Fibroblast of skin of abdomen (primary cell): Measurements from ENCODE around the gene KLK15.
"Not testable (repeated sequence)": the region's sequence is repeated elsewhere in the genome, so short reads cannot be mapped to it uniquely, and the experiment has no call there.

Experiments used
- DNase-seq: peaks from one replicate; pipeline ENCODE4 v3.0.0-alpha.2; 2013

Gene KLK15

DNA sequence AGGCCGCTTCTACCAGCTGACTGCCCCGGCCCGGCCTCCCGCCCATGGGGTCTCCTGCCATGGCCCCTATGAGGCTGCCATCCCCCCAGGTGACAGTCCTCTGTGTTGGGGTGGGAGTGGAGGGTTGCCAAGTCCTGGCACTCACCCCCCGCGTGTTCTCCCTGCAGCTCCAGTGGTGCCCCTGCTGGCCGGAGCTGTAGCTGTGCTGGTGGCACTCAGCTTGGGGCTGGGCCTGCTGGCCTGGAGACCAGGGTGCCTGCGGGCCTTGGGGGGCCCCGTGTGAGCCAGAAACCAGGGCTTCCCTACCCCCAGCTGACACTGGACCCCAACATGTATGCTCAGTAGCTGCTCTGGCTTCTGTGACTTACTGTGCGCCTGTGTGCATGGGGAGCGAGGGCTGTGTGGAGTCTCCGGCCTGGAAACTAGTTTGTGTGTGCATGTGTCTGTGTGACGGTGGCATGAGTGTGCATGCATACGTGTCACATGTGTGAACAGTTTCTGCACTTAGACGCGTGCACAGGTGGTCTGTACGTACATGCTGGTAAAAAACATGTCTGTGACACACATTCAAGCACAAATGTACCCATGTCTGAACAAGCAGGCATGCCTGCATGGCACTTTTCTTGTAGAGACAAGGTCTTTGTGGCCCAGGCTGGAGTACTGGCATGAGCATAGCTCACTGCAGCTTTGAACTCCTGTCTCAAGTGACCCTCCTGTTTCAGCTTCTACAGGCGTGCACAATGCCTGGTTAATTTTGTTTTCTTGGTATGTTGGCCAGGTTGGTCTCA is 38.3 kb downstream of the KLK15 start:
- DNase-seq = no peak

DNA sequence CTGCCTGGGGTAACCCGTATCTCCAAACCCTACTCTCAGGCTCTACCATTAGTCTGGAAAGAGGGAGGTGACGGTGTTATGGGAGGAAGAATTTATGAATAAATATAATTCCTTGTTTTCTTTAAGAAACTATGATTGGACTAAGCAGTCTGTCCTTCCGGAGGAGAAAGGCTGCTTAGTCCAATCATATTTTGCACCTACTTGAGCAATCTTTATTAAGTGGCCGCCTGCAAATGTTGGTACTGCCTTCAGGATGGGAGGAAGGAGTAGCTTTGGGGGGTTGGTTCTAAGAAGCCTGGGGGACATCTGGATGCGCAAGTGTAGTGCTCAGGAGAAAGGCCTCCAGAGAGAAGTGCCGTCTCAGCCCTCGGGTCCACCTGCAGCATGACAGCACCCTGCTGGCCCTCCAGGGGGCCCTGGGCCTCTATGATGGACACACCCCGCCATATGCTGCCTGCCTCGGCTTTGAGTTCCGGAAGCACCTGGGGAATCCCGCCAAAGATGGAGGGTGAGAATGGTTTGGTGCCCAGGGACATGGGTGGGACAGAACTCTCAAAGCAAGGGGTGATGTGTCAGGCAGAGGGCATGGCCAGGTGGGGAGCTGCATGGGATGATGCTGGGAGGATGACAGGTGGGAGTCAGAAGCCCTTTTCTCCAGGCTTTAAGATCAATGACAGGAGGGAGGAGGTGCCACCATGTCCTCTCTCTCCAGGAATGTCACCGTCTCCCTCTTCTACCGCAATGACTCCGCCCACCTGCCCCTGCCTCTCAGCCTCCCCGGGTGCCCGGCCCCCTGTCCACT is 39.1 kb downstream of the KLK15 start:
- no peak for DNase-seq

DNA sequence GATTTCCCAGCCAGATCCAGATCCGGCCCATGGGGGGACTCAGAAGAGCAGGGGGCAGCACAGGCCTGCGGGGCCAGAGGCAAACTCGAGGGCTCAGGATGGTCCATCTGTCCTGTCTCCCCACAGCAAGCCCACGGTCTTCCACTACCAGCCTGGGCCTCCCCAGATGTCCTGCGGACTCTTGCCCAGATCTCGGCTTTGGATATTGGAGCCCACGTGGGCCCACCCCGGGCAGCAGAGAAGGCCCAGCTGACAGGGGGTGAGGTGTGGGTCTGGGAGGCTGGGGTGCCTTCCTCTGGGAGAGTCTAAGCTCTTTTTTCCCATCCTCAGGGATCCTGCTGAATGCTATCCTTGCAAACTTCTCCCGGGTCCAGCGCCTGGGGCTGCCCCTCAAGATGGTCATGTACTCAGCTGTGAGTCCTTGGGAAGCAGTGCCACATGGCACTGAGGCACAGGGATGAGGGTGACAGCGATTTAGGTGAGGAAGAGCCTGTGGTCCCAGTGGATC is 39.8 kb downstream of the KLK15 start:
- DNase-seq = no peak

DNA sequence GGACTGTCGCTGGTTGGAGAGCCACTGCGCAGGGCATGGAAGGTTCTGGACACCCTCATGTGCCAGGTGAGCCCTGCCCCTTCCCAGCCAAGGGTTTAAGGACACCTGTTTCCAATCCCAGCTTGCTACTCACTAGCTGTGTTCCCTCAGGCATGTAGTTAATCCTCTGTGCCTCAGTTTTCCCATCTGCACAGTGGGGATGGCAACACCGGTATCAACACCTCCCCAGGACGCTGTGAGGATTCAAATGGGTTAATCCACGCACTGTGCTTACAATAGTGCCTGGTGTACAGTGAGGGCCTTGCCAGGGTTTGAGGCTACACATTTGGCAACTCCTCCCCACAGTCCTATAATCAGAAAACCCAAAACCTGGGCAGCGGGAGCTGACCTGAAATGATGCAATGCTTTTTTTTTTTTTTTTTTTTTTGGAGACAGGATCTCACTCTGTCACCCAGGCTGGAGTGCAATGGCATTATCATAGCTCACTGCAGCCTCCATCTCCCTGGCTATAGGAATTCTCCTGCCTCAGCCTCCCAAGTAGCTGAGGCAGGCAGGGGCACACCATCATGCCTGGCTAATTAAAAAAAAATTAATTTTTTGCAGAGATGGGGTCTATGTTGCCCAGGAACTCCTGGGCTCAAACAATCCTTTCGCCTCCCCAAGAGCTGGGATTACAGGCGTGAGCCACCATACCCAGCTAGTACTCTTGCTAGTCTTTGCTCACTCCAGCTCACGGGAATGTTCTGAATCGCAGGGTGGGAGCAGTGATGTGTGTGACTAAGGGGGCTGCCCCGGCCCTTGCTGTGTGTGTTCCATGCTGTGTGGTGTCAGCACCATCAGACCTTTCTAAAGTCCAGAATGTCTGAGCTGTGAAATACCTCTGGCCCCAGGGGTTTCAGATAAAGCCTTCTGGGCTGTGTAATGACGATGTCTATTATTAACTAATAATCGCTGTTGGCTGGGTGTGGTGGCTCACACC is 40.8 kb downstream of the KLK15 start:
- DNase-seq = no peak

DNA sequence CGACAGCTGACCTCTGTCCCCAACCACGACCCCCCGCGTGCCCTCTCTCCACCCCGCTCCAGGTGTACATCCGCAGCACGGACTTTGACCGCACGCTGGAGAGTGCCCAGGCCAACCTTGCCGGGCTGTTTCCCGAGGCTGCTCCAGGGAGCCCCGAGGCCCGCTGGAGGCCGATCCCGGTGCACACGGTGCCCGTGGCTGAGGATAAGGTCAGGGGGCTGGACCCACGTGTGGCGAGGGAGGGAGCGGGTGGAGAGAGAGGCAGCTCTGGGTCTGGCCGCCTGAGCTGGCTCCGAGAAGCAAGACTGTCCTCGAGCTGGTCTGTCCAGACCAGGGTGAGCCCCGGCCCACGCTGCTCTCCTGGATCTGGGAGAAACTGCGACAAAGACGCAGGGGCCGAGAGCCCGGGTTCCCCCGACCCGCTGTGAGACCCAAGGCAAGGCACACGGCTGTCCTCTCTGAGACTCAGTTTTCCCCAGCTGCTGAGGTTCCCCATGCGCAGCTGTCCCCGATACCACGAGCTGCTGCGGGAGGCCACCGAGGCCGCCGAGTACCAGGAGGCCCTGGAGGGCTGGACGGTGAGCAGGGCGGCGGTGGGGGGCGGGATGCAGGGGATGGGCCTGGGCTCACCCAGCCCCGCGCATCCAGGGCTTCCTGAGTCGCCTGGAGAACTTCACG is 41.6 kb downstream of the KLK15 start:
- DNase-seq = no peak

DNA sequence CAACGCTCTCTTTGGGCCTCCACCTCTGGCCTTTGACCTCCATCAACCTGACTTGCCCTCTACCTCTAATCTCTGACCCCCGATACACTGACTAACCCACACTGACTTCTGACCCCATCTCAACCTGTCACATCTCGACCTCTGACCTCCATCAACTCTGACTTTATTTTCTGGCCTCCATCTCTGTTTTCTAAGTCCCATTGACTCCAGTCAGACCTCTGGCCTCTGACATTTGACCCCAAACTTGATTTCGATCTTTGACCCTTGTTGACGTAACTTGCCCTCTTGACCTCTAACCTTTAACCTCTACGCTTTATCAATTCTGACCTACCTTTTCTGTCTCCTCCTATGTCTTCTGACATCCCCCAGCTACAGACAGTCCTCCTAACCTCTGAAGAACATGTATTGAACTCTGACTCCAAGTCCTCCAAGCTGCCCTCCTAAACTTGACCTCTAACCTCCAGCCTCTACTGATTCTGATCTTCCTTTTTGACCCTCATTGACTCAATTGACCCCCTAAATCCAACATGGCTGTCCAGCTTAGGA is 42.4 kb downstream of the KLK15 start:
- DNase-seq = no peak

DNA sequence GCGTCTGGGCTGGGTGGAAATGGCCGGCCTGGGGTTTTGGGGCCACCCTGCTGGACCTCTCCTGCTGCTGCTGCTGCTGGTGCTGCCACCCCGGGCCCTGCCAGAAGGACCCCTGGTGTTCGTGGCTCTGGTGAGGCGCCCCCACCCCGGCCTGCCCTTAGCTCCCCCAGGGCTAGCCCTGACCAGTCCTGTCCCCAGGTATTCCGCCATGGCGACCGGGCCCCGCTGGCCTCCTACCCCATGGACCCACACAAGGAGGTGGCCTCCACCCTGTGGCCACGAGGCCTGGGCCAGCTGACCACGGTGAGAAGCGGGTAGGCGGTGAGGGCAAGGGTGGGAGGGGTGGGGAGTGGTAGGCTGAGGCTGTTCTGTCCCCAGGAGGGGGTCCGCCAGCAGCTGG is 43.0 kb downstream of the KLK15 start, which contains the start of gene ACP4:
Gene ACP4, plus strand, starts transcription at position 20 of the 400 bp plus-strand sequence. Its CDS starts 0 bp downstream, at position 20.
- DNase-seq = no peak

DNA sequence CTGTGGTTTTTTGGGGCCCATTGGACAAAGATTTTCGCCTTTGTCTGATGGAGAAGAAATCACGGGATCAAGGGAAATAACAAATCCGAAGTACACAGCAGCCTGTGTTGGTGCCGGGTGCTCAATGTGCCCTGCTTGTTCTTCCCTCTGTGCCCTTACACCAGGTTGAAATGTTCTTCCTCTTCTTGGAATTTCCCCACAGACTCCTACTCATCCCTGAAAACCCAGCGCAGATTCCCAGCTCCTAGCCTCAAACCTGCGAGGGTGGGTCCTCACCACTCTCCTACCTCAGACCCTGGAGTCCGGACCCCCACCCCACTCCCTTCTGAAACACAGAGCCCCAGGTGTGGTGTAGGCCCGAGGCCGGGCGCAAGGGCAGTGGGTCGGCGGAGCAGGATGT is 48.0 kb downstream of the KLK15 start:
- DNase-seq = no peak

DNA sequence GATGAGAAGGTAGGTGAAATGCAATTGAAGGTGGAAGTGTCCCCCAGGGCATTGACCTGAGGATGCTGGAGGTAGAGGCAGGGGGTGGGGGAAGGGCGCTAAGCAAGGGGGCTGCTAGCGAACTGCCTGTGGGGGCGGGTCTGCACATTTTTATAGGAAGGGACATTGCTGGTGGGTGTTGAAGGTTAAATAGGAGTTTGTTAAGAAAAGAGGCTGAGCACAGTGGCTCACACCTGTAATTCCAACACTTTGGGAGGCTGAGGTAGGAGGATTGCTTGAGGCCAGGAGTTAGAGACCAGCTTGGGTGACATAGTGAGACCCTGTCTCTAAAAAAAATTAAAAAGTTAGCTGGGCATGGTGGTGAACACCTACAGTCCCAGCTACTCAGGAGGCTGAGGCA is 48.7 kb downstream of the KLK15 start:
- DNase-seq = no peak

DNA sequence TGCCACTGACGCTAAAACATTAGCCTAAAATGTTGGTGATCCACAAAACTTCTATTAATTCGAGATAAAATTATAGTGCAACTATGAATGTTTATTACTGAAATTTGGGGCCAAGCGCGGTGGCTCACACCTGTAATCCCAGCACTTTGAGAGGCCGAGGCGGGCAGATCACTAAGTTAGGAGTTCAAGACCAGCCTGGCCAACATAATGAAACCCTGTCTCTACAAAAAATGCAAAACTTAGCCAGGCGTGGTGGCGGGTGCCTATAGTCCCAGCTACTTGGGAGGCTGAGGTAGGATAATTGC is 49.6 kb downstream of the KLK15 start:
- not testable (repeated sequence) for DNase-seq

DNA sequence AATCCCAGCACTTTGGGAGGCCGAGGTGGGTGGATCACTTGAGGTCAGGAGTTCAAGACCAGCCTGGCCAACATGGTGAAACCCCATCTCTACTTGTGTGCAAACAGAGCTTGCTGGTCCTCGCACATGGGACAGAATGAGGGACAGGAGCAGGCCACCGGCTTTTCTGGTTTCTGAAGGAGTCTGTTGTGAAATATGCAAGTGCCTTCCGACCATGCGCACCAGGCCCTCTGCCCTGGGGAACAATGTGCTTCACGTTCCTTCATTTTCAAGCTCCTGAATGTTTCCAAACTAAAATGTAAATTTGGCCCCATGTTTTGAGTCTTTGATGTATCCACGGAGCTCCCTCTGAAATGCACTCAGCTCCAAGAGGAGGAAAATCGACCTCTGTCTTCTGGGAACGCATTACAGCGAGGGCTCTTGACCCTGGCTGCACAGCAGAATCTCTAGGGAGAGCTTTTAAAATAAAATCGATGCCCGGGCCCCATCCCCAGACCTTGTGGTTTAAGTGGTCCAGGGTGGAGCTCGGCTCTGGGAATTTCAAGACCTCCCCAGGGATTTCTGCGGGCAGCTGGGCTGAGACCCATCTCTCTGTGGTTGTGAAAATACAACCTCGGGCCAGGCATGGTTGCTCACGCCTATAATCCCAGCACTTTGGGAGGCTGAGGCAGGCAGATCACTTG is 52.5 kb downstream of the KLK15 start:
- no peak for DNase-seq

DNA sequence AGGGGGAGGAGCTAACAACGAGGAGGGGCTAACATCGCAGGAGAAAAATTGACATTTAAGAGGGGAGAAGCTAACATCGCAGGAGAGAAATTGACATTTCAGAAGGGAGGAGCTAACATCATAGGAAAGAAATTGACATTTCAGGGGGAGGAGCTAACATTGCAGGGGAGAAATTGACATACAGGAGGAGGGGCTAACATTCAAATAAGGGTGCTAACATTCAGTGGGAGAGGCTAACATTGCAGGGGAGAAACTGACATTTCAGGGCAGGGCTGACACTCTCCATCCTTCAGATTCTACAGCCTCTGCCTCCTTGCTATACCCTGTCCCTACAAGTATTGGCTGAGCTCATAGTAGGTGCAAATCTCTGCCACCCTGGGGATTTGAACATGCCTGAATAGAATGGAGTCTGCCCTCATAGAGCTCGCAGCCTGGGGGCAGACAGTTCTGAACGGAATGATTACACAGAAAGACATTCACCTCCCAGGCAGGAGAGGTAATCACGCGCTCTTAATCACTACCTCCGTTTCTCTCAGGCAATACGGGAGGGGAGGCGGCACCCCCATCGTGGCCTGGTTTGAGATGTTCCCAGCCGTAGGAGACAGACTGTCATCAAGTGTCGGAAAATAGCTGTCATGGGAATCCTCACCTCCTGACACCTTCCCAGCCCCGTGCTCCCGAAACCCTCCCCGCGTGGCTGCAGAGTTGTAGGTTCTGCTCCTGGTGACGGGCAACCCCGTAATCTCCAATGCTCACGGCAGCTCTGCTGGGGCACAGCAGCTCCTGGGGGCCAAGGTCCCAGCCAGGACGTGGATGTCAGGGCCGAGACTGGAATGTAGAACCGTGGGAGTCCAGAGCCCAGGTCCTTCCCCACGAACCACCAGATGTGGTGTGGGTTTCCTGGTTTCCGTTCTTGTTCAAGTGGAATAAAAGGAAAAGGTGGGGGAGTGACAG is 53.6 kb downstream of the KLK15 start:
- DNase-seq = no peak

DNA sequence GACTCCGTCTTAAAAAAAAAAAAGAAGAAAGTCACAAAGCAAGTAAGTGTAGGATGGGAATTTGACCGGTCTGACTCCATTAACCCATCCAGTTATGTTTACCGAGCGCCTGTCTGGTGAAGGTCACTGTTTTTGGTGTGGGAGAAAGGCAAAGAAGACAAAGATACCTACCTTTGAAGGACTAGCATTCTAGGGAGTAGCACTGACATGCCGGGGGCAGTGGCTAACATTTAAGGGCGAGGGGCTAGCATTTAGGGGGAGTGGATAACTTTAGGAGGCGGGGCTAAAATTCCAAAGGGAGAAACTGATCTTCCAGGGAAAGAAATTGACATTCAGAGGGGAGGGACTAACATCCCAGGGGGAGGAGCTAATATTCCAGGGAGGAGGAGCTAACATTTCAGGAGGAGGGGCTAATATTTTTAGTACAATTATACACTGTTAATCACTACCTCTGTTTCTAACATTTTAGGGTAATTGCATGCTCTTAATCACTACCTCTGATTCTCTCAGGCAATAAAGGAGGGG is 54.4 kb downstream of the KLK15 start:
- no peak for DNase-seq

DNA sequence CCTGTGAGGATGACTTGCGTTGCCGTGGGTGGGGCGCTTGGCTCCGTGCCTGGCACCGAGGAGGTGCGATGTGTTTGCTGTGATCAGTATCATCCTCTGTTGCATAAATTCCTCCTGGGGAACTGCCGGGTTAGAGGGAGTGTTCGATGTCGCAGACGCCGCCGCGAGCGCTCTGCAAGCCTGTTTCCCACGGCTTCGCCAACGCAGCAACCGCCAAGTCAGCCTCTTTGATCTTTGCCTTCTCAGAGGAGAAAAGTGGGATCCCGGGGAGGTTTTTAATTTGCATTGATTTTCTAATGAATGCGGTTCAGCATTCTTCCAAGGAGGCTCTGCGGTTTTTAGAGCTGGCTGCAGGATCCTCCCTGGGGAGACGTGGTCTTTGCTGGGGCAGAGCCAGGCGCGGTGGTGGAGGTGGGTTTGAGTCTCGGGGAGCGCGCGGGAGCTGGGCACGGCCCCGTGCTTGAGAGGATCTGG is 55.5 kb downstream of the KLK15 start:
- peak; percentile 15 for DNase-seq

DNA sequence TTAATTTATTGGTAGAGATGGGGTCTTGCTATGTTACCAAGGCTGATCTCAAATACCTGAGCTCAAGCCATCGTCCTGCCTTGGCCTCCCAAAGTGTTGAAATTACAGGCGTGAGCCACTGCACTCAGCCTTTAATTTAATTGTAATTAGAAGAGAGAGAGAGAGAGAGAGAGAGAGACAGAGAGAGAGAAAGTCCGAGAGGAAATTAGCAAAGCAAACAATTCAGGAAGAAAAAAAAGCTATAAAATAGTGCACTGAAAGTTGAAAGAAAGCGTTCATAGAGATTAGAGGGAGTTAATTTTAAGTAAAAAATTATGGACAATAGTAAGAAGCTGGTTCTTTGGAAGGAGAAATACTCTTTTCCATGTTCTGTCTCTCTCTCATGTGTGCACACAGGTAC is 56.1 kb downstream of the KLK15 start:
- DNase-seq = no peak

DNA sequence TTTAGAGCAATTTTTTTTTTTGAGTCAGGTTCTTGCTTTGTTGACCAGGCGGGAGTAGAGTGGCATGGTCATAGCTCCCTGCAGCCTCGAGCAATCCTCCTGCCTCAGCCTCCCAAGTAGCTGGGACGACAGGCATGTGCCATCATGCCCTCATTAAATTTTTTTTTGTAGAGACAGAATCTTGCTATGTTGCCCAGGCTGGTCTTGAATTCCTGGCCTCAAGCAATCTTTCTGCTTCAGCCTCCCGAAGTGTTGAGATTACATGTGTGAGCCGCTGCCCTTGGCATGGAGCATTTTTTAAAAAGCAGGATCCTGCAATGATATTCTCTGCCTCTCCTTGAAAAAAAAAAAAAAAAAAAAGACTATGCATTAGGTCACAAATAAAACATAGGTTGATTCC is 57.2 kb downstream of the KLK15 start:
- DNase-seq = no peak
